Epithelial cell of umbilical artery (primary cell): ENCODE measurements around the gene CRAMP1. TPM values are rescaled to one million over a fixed set of nuclear protein-coding genes. Genes with fewer than 3 reads are reported as not detected.

Experiments used
- total RNA-seq: library from RNA; depleted of rRNA; stranded (reverse); fragments of >200 nt; gene quantifications from 2 replicates; pipeline ENCODE4 v1.2.3, GENCODE V29; 2014

Gene CRAMP1, protein sequence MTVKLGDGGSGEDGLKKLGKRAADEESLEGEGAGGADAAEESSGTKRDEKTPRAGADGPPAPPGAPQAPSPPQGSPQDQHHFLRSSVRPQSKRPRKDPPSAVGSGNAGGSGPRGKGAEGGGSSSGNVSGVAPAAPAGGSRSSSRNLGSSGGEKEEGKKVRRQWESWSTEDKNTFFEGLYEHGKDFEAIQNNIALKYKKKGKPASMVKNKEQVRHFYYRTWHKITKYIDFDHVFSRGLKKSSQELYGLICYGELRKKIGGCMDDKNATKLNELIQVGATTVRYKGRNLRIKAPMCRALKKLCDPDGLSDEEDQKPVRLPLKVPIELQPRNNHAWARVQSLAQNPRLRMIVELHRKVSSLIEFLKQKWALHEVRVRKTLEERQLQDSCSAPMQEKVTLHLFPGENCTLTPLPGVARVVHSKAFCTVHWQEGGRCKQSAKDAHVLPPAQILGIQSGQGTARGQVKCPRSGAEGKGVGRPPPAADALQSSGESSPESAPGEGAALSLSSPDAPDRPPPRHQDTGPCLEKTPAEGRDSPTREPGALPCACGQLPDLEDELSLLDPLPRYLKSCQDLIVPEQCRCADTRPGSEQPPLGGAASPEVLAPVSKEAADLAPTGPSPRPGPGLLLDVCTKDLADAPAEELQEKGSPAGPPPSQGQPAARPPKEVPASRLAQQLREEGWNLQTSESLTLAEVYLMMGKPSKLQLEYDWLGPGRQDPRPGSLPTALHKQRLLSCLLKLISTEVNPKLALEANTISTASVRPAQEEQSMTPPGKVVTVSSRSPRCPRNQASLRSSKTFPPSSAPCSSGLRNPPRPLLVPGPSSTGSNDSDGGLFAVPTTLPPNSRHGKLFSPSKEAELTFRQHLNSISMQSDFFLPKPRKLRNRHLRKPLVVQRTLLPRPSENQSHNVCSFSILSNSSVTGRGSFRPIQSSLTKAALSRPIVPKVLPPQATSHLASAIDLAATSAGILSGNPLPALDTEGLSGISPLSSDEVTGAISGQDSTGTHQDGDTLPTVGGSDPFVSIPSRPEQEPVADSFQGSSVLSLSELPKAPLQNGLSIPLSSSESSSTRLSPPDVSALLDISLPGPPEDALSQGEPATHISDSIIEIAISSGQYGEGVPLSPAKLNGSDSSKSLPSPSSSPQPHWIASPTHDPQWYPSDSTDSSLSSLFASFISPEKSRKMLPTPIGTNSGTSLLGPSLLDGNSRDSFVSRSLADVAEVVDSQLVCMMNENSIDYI (N-terminal part only)
- 5.5 and 6.4 TPM in 2 replicates for total RNA-seq

GRCh38 chr16:1612320-1613111 is at the start of gene CRAMP1:
Gene CRAMP1, plus strand, starts transcription at chr16:1612360. Its CDS starts 2,280 bp downstream, at chr16:1614640.

GRCh38 chr16:1677942-1678499 is 65.9 kb downstream of the CRAMP1 start, which contains the start of gene JPT2:
Gene JPT2, plus strand, starts transcription at chr16:1678279. Its CDS starts 34 bp downstream, at chr16:1678313.

GRCh38 chr16:1705688-1706385 is 93.7 kb downstream of the CRAMP1 start, which contains the start of gene MAPK8IP3:
Gene MAPK8IP3, plus strand, starts transcription at chr16:1706195. Its CDS starts 145 bp downstream, at chr16:1706340.

Other genes with a start within 250 kb of the CRAMP1 start
- 4.9 and 5.2 TPM in 2 replicates for gene UNKL, start 197.7 kb upstream of the CRAMP1 start, total RNA-seq
- gene UQCC4, start 191.6 kb upstream of the CRAMP1 start, total RNA-seq, result 23.4 and 24.7 TPM in 2 replicates
- not detected in 2 replicates for gene PERCC1, start 181.3 kb upstream of the CRAMP1 start, total RNA-seq
- under 0.01 and 0.15 TPM in 2 replicates for gene CCDC154, start 167.8 kb upstream of the CRAMP1 start, total RNA-seq
- 40.9 and 60.6 TPM in 2 replicates for gene CLCN7, start 137.3 kb upstream of the CRAMP1 start, total RNA-seq
- gene PTX4, start 123.4 kb upstream of the CRAMP1 start, total RNA-seq, result not detected in 2 replicates
- 14.0 and 15.9 TPM in 2 replicates for gene TELO2, start 119.0 kb upstream of the CRAMP1 start, total RNA-seq
- 15.0 and 36.7 TPM in 2 replicates for gene TMEM204, start 78.7 kb upstream of the CRAMP1 start, total RNA-seq
- gene IFT140, start 288 bp upstream of the CRAMP1 start, total RNA-seq, result 21.4 and 26.3 TPM in 2 replicates
- 52.0 and 75.0 TPM in 2 replicates for gene JPT2, start 65.9 kb downstream of the CRAMP1 start, total RNA-seq
- 23.4 and 26.4 TPM in 2 replicates for gene MAPK8IP3, start 93.8 kb downstream of the CRAMP1 start, total RNA-seq
- 80.9 and 93.5 TPM in 2 replicates for gene NME3, start 159.2 kb downstream of the CRAMP1 start, total RNA-seq
- gene EME2, start 160.4 kb downstream of the CRAMP1 start, total RNA-seq, result 5.5 and 8.2 TPM in 2 replicates
- 88.3 and 95.2 TPM in 2 replicates for gene MRPS34, start 160.8 kb downstream of the CRAMP1 start, total RNA-seq
- 40.6 and 43.5 TPM in 2 replicates for gene SPSB3, start 170.2 kb downstream of the CRAMP1 start, total RNA-seq
- gene NUBP2, start 170.6 kb downstream of the CRAMP1 start, total RNA-seq, result 111 and 136 TPM in 2 replicates
- not detected in 2 replicates for gene IGFALS, start 181.3 kb downstream of the CRAMP1 start, total RNA-seq
- gene HAGH, start 214.5 kb downstream of the CRAMP1 start, total RNA-seq, result 78.4 and 81.5 TPM in 2 replicates
- 126 and 137 TPM in 2 replicates for gene FAHD1, start 214.8 kb downstream of the CRAMP1 start, total RNA-seq